Measurements from ENCODE around the gene MAD1L1.
"Not testable (repeated sequence)": the region's sequence is repeated elsewhere in the genome, so short reads cannot be mapped to it uniquely, and the experiment has no call there.

GRCh38 chr7:1831933-1832535, 400.7 kb downstream of the MAD1L1 start:
- not testable (repeated sequence) for TF ChIP-seq ZBTB8A (tag by site-specific recombination; IDR thresholded peaks at IDR 0.05); ZIC2 (tag by site-specific recombination; IDR thresholded peaks at IDR 0.05); ZFP3 (tag by site-specific recombination; IDR thresholded peaks at IDR 0.05; ENCODE audit: low read depth); REST (tag by site-specific recombination; IDR thresholded peaks at IDR 0.05); ZNF416 (tag by site-specific recombination; IDR thresholded peaks at IDR 0.05); PATZ1 (tag by site-specific recombination; IDR thresholded peaks at IDR 0.05); ZNF561 (tag by site-specific recombination; IDR thresholded peaks at IDR 0.05; ENCODE audit: borderline replicate concordance); ZNF121 (tag by site-specific recombination; IDR thresholded peaks at IDR 0.05); PBX3 (CRISPR knock-in tag; IDR thresholded peaks at IDR 0.05); SP2 (tag by site-specific recombination; IDR thresholded peaks at IDR 0.05); ZNF510 (tag by site-specific recombination; IDR thresholded peaks at IDR 0.05; ENCODE audit: insufficient replicate concordance)
- TF ChIP-seq, protein P1, sequence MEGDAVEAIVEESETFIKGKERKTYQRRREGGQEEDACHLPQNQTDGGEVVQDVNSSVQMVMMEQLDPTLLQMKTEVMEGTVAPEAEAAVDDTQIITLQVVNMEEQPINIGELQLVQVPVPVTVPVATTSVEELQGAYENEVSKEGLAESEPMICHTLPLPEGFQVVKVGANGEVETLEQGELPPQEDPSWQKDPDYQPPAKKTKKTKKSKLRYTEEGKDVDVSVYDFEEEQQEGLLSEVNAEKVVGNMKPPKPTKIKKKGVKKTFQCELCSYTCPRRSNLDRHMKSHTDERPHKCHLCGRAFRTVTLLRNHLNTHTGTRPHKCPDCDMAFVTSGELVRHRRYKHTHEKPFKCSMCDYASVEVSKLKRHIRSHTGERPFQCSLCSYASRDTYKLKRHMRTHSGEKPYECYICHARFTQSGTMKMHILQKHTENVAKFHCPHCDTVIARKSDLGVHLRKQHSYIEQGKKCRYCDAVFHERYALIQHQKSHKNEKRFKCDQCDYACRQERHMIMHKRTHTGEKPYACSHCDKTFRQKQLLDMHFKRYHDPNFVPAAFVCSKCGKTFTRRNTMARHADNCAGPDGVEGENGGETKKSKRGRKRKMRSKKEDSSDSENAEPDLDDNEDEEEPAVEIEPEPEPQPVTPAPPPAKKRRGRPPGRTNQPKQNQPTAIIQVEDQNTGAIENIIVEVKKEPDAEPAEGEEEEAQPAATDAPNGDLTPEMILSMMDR (tag by site-specific recombination; IDR thresholded peaks at IDR 0.05): not testable (repeated sequence)
- TF ChIP-seq, protein P2, sequence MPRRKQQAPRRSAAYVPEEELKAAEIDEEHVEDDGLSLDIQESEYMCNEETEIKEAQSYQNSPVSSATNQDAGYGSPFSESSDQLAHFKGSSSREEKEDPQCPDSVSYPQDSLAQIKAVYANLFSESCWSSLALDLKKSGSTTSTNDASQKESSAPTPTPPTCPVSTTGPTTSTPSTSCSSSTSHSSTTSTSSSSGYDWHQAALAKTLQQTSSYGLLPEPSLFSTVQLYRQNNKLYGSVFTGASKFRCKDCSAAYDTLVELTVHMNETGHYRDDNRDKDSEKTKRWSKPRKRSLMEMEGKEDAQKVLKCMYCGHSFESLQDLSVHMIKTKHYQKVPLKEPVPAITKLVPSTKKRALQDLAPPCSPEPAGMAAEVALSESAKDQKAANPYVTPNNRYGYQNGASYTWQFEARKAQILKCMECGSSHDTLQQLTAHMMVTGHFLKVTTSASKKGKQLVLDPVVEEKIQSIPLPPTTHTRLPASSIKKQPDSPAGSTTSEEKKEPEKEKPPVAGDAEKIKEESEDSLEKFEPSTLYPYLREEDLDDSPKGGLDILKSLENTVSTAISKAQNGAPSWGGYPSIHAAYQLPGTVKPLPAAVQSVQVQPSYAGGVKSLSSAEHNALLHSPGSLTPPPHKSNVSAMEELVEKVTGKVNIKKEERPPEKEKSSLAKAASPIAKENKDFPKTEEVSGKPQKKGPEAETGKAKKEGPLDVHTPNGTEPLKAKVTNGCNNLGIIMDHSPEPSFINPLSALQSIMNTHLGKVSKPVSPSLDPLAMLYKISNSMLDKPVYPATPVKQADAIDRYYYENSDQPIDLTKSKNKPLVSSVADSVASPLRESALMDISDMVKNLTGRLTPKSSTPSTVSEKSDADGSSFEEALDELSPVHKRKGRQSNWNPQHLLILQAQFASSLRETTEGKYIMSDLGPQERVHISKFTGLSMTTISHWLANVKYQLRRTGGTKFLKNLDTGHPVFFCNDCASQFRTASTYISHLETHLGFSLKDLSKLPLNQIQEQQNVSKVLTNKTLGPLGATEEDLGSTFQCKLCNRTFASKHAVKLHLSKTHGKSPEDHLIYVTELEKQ (tag by site-specific recombination; IDR thresholded peaks at IDR 0.05; ENCODE audit: borderline replicate concordance): not testable (repeated sequence)

Data from HEK293 (cell line).